Endodermal cell (in vitro differentiated cells): ENCODE results near the gene HECW1. TPM values are rescaled to one million over a fixed set of nuclear protein-coding genes. Genes with fewer than 3 reads are reported as not detected.

Experiments
- DNase-seq: peaks from one replicate; pipeline ENCODE4 v3.0.0-alpha.2; 2017
- H3K27ac ChIP-seq: 2 replicates; pipeline ENCODE4 v1.5.1; 2013; ENCODE audit warnings: mild to moderate bottlenecking, low read depth, low read length, moderate library complexity
- H3K27me3 ChIP-seq: 2 replicates; pipeline ENCODE4 v1.6.1; 2013; ENCODE audit warnings: mild to moderate bottlenecking, low read length, moderate library complexity; ENCODE audit not compliant: insufficient read depth, control insufficient read depth, poor library complexity, severe bottlenecking
- H3K36me3 ChIP-seq: 2 replicates; pipeline ENCODE4 v1.7.0; 2013; ENCODE audit warnings: mild to moderate bottlenecking, low read length, moderate library complexity; ENCODE audit not compliant: control insufficient read depth, insufficient read depth
- H3K4me1 ChIP-seq: one replicate; pipeline ENCODE4 v1.7.0; 2013; ENCODE audit warnings: low read length; ENCODE audit not compliant: control insufficient read depth, insufficient read depth
- H3K4me3 ChIP-seq: 2 replicates; pipeline ENCODE4 v1.5.1; 2013; ENCODE audit warnings: mild to moderate bottlenecking, low read length, moderate library complexity
- H3K9ac ChIP-seq: 2 replicates; pipeline ENCODE4 v1.6.1; 2013; ENCODE audit warnings: mild to moderate bottlenecking, low read length, moderate library complexity; ENCODE audit not compliant: poor library complexity, severe bottlenecking; ENCODE audit errors: extremely low read depth
- H3K9me3 ChIP-seq: 2 replicates; pipeline ENCODE4 v1.6.1; 2013; ENCODE audit warnings: mild to moderate bottlenecking, low read length, moderate library complexity; ENCODE audit not compliant: control insufficient read depth
- H3K27ac Mint-ChIP-seq: 2 replicates; pipeline ENCODE4 v1.8.0; 2020; ENCODE audit warnings: mixed read lengths
- H3K27me3 Mint-ChIP-seq: 2 replicates; pipeline ENCODE4 v1.8.0; 2021; ENCODE audit warnings: mild to moderate bottlenecking, mixed read lengths; ENCODE audit not compliant: insufficient read depth
- H3K36me3 Mint-ChIP-seq: 2 replicates; pipeline ENCODE4 v1.8.0; 2020; ENCODE audit warnings: low read depth, mixed read lengths
- H3K4me1 Mint-ChIP-seq: 2 replicates; pipeline ENCODE4 v1.8.0; 2020; ENCODE audit warnings: mixed read lengths
- H3K4me3 Mint-ChIP-seq: 2 replicates; pipeline ENCODE4 v1.8.0; 2020; ENCODE audit warnings: mild to moderate bottlenecking, moderate library complexity, mixed read lengths
- H3K9me3 Mint-ChIP-seq: 2 replicates; pipeline ENCODE4 v1.8.0; 2020; ENCODE audit warnings: mild to moderate bottlenecking, mixed read lengths
- CTCF ChIP-seq: fragments of 200-600 bp; sonication (generic); conservative IDR thresholded peaks from 2 replicates; pipeline ENCODE4 v1.5.0; 2021; ENCODE audit warnings: antibody characterized with exemption, mild to moderate bottlenecking
- WGBS, 2 experiments: methylation state at CpG; one replicate each; pipeline versions ENCODE4 v1.1.5 to v1.1.7; 2013; ENCODE audit warnings: missing lambda C conversion rate in 2 of 2, mixed read lengths in 1 of 2; ENCODE audit not compliant: insufficient coverage in 1 of 2, insufficient read length in 1 of 2; 5-methylcytosine and 5-hydroxymethylcytosine counted together
- total RNA-seq, 2 donors: library from RNA; stranded (reverse); fragmentation: NEBNext Ultra II Directional in 1 of 2; extraction: Animal tissue kit (Norgen Biotek cat#: 25700) in 1 of 2; gene quantifications; 2 replicates in 1 of 2; 3 replicates in 1 of 2; pipeline ENCODE4 v1.2.1, GENCODE V29; 2021

HECW1 gene
- total RNA-seq, 2 donors from 2014 or later: 4.6 to 12.0 TPM

- Histone ChIP-seq H3K4me1 (no peaks in the 10 kb centered on the region), H3K36me3 (no peaks in the 10 kb centered on the region), H3K9ac (no peak overlapping the region), H3K27ac (no peak overlapping the region), H3K9me3 (peaks cover 7% of the 10 kb centered on the region), H3K27me3 (no peaks in the 10 kb centered on the region), H3K4me3 (no peak overlapping the region)
- Mint-ChIP-seq H3K4me3 (no peak overlapping the region), H3K9me3 (peaks cover 18% of the 10 kb centered on the region), H3K27ac (no peak overlapping the region), H3K4me1 (peaks cover 10% of the 10 kb centered on the region), H3K27me3 (no peaks in the 10 kb centered on the region), H3K36me3 (no peaks in the 10 kb centered on the region)
- no peak for TF ChIP-seq CTCF
- WGBS, 2 experiments: 75 to 79% methylated on average over 1 to 2 of the region's 2 CpGs
- DNase-seq: no peak
Observed at GRCh38 chr7:43385309-43385680, 272.8 kb downstream of the HECW1 start.

- no peaks in the 10 kb centered on the region for H3K36me3 ChIP-seq
- H3K4me1 Mint-ChIP-seq: peaks cover 13% of the 10 kb centered on the region
- H3K27me3 ChIP-seq: no peaks in the 10 kb centered on the region
- DNase-seq: no peak
- H3K36me3 Mint-ChIP-seq: no peaks in the 10 kb centered on the region
- no peak overlapping the region for H3K27ac ChIP-seq
- no peak for TF ChIP-seq CTCF
- no peaks in the 10 kb centered on the region for H3K4me1 ChIP-seq
- no peak overlapping the region for H3K27ac Mint-ChIP-seq
- H3K9me3 ChIP-seq: peaks cover 7% of the 10 kb centered on the region
- H3K9me3 Mint-ChIP-seq: peaks cover 17% of the 10 kb centered on the region
- no peak overlapping the region for H3K9ac ChIP-seq
- no peak overlapping the region for H3K4me3 Mint-ChIP-seq
- H3K4me3 ChIP-seq: no peak overlapping the region
- H3K27me3 Mint-ChIP-seq: no peaks in the 10 kb centered on the region
- 83 to 90% methylated on average over 2 of the region's 2 CpGs for WGBS, 2 experiments
Observed at GRCh38 chr7:43385856-43386255, 273.4 kb downstream of the HECW1 start.

GRCh38 chr7:43387932-43388331 is 275.5 kb downstream of the HECW1 start:
- Histone ChIP-seq H3K36me3 (no peaks in the 10 kb centered on the region), H3K9ac (no peak overlapping the region), H3K4me1 (peaks cover under 1% of the 10 kb centered on the region), H3K27me3 (no peaks in the 10 kb centered on the region), H3K4me3 (no peak overlapping the region), H3K9me3 (peaks cover 7% of the 10 kb centered on the region), H3K27ac (no peak overlapping the region)
- DNase-seq: no peak
- no peaks in the 10 kb centered on the region for H3K36me3 Mint-ChIP-seq
- peaks cover 31% of the 10 kb centered on the region for H3K4me1 Mint-ChIP-seq
- H3K27me3 Mint-ChIP-seq: no peaks in the 10 kb centered on the region
- 90 to 100% methylated on average over 1 to 3 of the region's 3 CpGs for WGBS, 2 experiments
- H3K9me3 Mint-ChIP-seq: peaks cover 13% of the 10 kb centered on the region
- no peak overlapping the region for H3K27ac Mint-ChIP-seq
- no peak for TF ChIP-seq CTCF
- H3K4me3 Mint-ChIP-seq: no peak overlapping the region
